Measurements from ENCODE around the gene ARHGEF4.

Gene ARHGEF4

GRCh38 chr2:130957915-130958314 is 121.2 kb downstream of the ARHGEF4 start:
- peaks cover 0 to 26% (median 18%) of the 10 kb centered on the region in 10 experiments; a peak in 14 of 20 replicates for H3K4me1 ChIP-seq
- no peak overlapping the region for H3K27ac ChIP-seq
- H3K4me3 ChIP-seq, result no peak overlapping the region
- H3K9ac ChIP-seq, result no peak overlapping the region
- H4K20me1 ChIP-seq, result no peaks in the 10 kb centered on the region
- peaks cover 22 to 30% (median 25%) of the 10 kb centered on the region in 11 experiments for H3K9me3 ChIP-seq (replicated peaks in 1 of 11)
- no peaks in the 10 kb centered on the region for H3K27me3 ChIP-seq
- TF ChIP-seq Cebpa-rat (IDR thresholded peaks at IDR 0.05), result no peak
- no peaks in the 10 kb centered on the region for H3K36me3 ChIP-seq
- peak overlapping the region in 8 of 11 experiments; percentile 6 to 55 (median 28); a peak in 8 of 22 replicates for H3K4me2 ChIP-seq

GRCh38 chr2:130963196-130963848 is 126.6 kb downstream of the ARHGEF4 start:
- no peak overlapping the region for H3K4me3 ChIP-seq
- H3K4me2 ChIP-seq, result no peak overlapping the region
- no peak overlapping the region for H3K27ac ChIP-seq
- peaks cover 10 to 23% (median 18%) of the 10 kb centered on the region in 10 experiments; a peak in 19 of 20 replicates for H3K4me1 ChIP-seq
- no peaks in the 10 kb centered on the region for H4K20me1 ChIP-seq
- H3K27me3 ChIP-seq, result no peaks in the 10 kb centered on the region
- TF ChIP-seq Cebpa-rat (IDR thresholded peaks at IDR 0.05), result no peak
- no peak overlapping the region for H3K9ac ChIP-seq
- no peaks in the 10 kb centered on the region for H3K36me3 ChIP-seq
- H3K9me3 ChIP-seq (replicated peaks in 1 of 11), result peaks cover 6 to 22% (median 17%) of the 10 kb centered on the region in 11 experiments; a peak in 20 of 22 replicates

- Histone ChIP-seq H3K4me3 (no peak overlapping the region), H4K20me1 (no peaks in the 10 kb centered on the region), H3K9ac (no peak overlapping the region), H3K4me1 (peaks cover 10 to 23% (median 17%) of the 10 kb centered on the region in 10 experiments; a peak in 19 of 20 replicates), H3K36me3 (no peaks in the 10 kb centered on the region), H3K9me3 (replicated peaks in 1 of 11) (peaks cover 6 to 22% (median 17%) of the 10 kb centered on the region in 11 experiments; a peak in 20 of 22 replicates), H3K27me3 (no peaks in the 10 kb centered on the region), H3K4me2 (no peak overlapping the region), H3K27ac (no peak overlapping the region)
- TF ChIP-seq Cebpa-rat (IDR thresholded peaks at IDR 0.05), result no peak
Observed at GRCh38 chr2:130963849-130964793, 127.4 kb downstream of the ARHGEF4 start.

GRCh38 chr2:130964931-130965330 is 128.2 kb downstream of the ARHGEF4 start:
- Histone ChIP-seq H3K36me3 (no peaks in the 10 kb centered on the region), H3K4me3 (no peak overlapping the region), H3K4me1 (peaks cover 10 to 23% (median 17%) of the 10 kb centered on the region in 10 experiments; a peak in 19 of 20 replicates), H3K4me2 (no peak overlapping the region), H3K9ac (no peak overlapping the region), H3K27ac (no peak overlapping the region), H4K20me1 (no peaks in the 10 kb centered on the region), H3K9me3 (replicated peaks in 1 of 11) (peaks cover 6 to 22% (median 17%) of the 10 kb centered on the region in 11 experiments; a peak in 20 of 22 replicates), H3K27me3 (no peaks in the 10 kb centered on the region)
- no peak for TF ChIP-seq Cebpa-rat (IDR thresholded peaks at IDR 0.05)

- Histone ChIP-seq H3K36me3 (no peaks in the 10 kb centered on the region), H3K4me2 (peak overlapping the region; percentile 2 to 65 (median 43); a peak in 16 of 22 replicates), H3K27me3 (no peaks in the 10 kb centered on the region), H4K20me1 (no peaks in the 10 kb centered on the region), H3K4me3 (no peak overlapping the region), H3K4me1 (peaks cover 6 to 15% (median 11%) of the 10 kb centered on the region in 10 experiments; a peak in 19 of 20 replicates), H3K9me3 (replicated peaks in 1 of 11) (peaks cover 6 to 22% (median 17%) of the 10 kb centered on the region in 11 experiments; a peak in 20 of 22 replicates), H3K27ac (no peak overlapping the region), H3K9ac (no peak overlapping the region)
- no peak for TF ChIP-seq Cebpa-rat (IDR thresholded peaks at IDR 0.05)
Observed at GRCh38 chr2:130966149-130966774, 129.5 kb downstream of the ARHGEF4 start.

- H3K36me3 ChIP-seq, result no peaks in the 10 kb centered on the region
- no peaks in the 10 kb centered on the region for H3K27me3 ChIP-seq
- peaks cover 0 to 14% (median 9%) of the 10 kb centered on the region in 10 experiments; a peak in 16 of 20 replicates for H3K4me1 ChIP-seq
- no peaks in the 10 kb centered on the region for H4K20me1 ChIP-seq
- H3K4me3 ChIP-seq, result no peak overlapping the region
- TF ChIP-seq Cebpa-rat (IDR thresholded peaks at IDR 0.05), result no peak
- H3K9me3 ChIP-seq (replicated peaks in 1 of 11), result peaks cover 6 to 22% (median 17%) of the 10 kb centered on the region in 11 experiments; a peak in 20 of 22 replicates
- H3K4me2 ChIP-seq, result peak overlapping the region in 3 of 11 experiments; percentile 27 to 65 (median 43); a peak in 2 of 22 replicates
- H3K9ac ChIP-seq, result no peak overlapping the region
- H3K27ac ChIP-seq, result no peak overlapping the region
Observed at GRCh38 chr2:130966775-130967490, 130.2 kb downstream of the ARHGEF4 start.

- H3K9me3 ChIP-seq (replicated peaks in 1 of 11), result peaks cover 5 to 19% (median 10%) of the 10 kb centered on the region in 11 experiments
- H3K4me2 ChIP-seq, result no peak overlapping the region
- H3K4me3 ChIP-seq, result no peak overlapping the region
- H3K9ac ChIP-seq, result no peak overlapping the region
- 0 out of 20 replicates have a peak, but pooled peaks cover 0 to 4% (median 0%) of the 10 kb centered on the region in 10 experiments for H3K4me1 ChIP-seq
- H4K20me1 ChIP-seq, result no peaks in the 10 kb centered on the region
- no peaks in the 10 kb centered on the region for H3K27me3 ChIP-seq
- H3K27ac ChIP-seq, result no peak overlapping the region
- H3K36me3 ChIP-seq, result no peaks in the 10 kb centered on the region
- no peak for TF ChIP-seq Cebpa-rat (IDR thresholded peaks at IDR 0.05)
Observed at GRCh38 chr2:130972410-130972809, 135.7 kb downstream of the ARHGEF4 start.

- Histone ChIP-seq H3K9me3 (replicated peaks in 1 of 11) (peaks cover 20 to 37% (median 24%) of the 10 kb centered on the region in 11 experiments), H3K27me3 (no peaks in the 10 kb centered on the region), H4K20me1 (no peaks in the 10 kb centered on the region), H3K4me2 (no peak overlapping the region), H3K36me3 (no peaks in the 10 kb centered on the region), H3K27ac (no peak overlapping the region), H3K9ac (no peak overlapping the region), H3K4me1 (no peaks in the 10 kb centered on the region), H3K4me3 (no peak overlapping the region)
- TF ChIP-seq Cebpa-rat (IDR thresholded peaks at IDR 0.05), result no peak
Observed at GRCh38 chr2:130975729-130976128, 139.0 kb downstream of the ARHGEF4 start.
